K562 (cell line): ENCODE data around the gene SPEM2. TPM values are rescaled to one million over a fixed set of nuclear protein-coding genes. Genes with fewer than 3 reads are reported as not detected.

Source experiments
- ATF1 ChIP-seq, 2 experiments: fragments of 450-650 bp in 1 of 2; IDR thresholded peaks; 2 replicates each; pipeline ENCODE4 v1.6.1; 2016; ENCODE audit warnings: missing compliant biosample characterization in 1 of 2, missing genetic modification characterization in 1 of 2
- BHLHE40 ChIP-seq: IDR thresholded peaks from 2 replicates; pipeline ENCODE4 v1.6.1; 2011; ENCODE audit warnings: low read length, improper control_type of control experiment
- CBX3 ChIP-seq, 2 experiments: IDR thresholded peaks; 1 replicate in 1 of 2; 2 replicates in 1 of 2; pipeline ENCODE4 v1.6.1; 2012; ENCODE audit warnings: inconsistent platforms in 2 of 2, low read length in 2 of 2, borderline replicate concordance in 1 of 2, control low read depth in 1 of 2
- CXXC5 ChIP-seq: fragments of 250-450 bp; sonication (Bioruptor Pico); IDR thresholded peaks from 2 replicates; pipeline ENCODE4 v1.8.0; 2022; ENCODE audit warnings: inconsistent platforms, mild to moderate bottlenecking, moderate library complexity
- GABPB1 ChIP-seq: sonication (generic); formaldehyde crosslinking; IDR thresholded peaks from 2 replicates; pipeline ENCODE4 v1.8.0; 2022; ENCODE audit warnings: mild to moderate bottlenecking, missing genetic modification reagents
- GTF2A2 ChIP-seq: IDR thresholded peaks from 2 replicates; pipeline ENCODE4 v1.6.1; 2016; ENCODE audit warnings: mild to moderate bottlenecking, missing genetic modification characterization, missing compliant biosample characterization
- HDAC6 ChIP-seq: IDR thresholded peaks from 2 replicates; pipeline ENCODE4 v1.6.1; 2012; ENCODE audit warnings: low read depth, mild to moderate bottlenecking, control low read depth, inconsistent platforms, low read length, moderate library complexity
- ILK ChIP-seq: fragments of 450-650 bp; IDR thresholded peaks from 2 replicates; pipeline ENCODE4 v1.6.1; 2016; ENCODE audit warnings: missing genetic modification characterization, low read depth, mild to moderate bottlenecking, missing compliant biosample characterization, moderate library complexity, borderline replicate concordance
- L3MBTL2 ChIP-seq: fragments of 450-650 bp; IDR thresholded peaks from 2 replicates; pipeline ENCODE4 v1.6.1; 2016; ENCODE audit warnings: mild to moderate bottlenecking, moderate library complexity
- MBD2 ChIP-seq: sonication (generic); IDR thresholded peaks from 2 replicates; pipeline ENCODE4 v1.6.1; 2016; ENCODE audit warnings: low read depth, borderline replicate concordance
- MLX ChIP-seq, 2 experiments: fragments of 450-650 bp in 1 of 2; sonication (generic) in 1 of 2; formaldehyde crosslinking; conservative IDR thresholded peaks; 2 replicates each; pipeline versions ENCODE4 v1.4.0 to v1.8.1; 2020 to 2022; ENCODE audit warnings: mild to moderate bottlenecking in 1 of 2, missing genetic modification reagents in 1 of 2
- MNT ChIP-seq, 2 experiments: fragments of 450-650 bp; conservative IDR thresholded peaks; 2 replicates each; pipeline ENCODE4 v1.6.1; 2017; ENCODE audit warnings: mild to moderate bottlenecking in 2 of 2, moderate library complexity in 2 of 2
- NFXL1 ChIP-seq: fragments of 450-650 bp; formaldehyde crosslinking; IDR thresholded peaks from 2 replicates; pipeline ENCODE4 v1.4.0; 2021; ENCODE audit warnings: mild to moderate bottlenecking
- PML ChIP-seq: IDR thresholded peaks from 2 replicates; pipeline ENCODE4 v1.6.1; 2012; ENCODE audit warnings: low read length, inconsistent platforms
- RAD51 ChIP-seq: fragments of 450-650 bp; IDR thresholded peaks from 2 replicates; pipeline ENCODE4 v1.7.1; 2016; ENCODE audit warnings: low read depth, mild to moderate bottlenecking, borderline replicate concordance
- SMARCA4 ChIP-seq: fragments of 450-650 bp; IDR thresholded peaks from 2 replicates; pipeline ENCODE4 v1.6.1; 2016
- SRSF9 ChIP-seq: fragments of 200-400 bp; formaldehyde crosslinking; IDR thresholded peaks from 2 replicates; pipeline ENCODE4 v1.6.1; 2017; ENCODE audit warnings: low read depth, low read length, borderline replicate concordance
- ZBTB2 ChIP-seq: fragments of 450-650 bp; IDR thresholded peaks from 2 replicates; pipeline ENCODE4 v1.6.1; 2016; ENCODE audit warnings: antibody characterized with exemption
- ZBTB8A ChIP-seq: fragments of 450-650 bp; IDR thresholded peaks from 2 replicates; pipeline ENCODE4 v1.6.1; 2018; ENCODE audit warnings: mild to moderate bottlenecking, moderate library complexity; ENCODE audit not compliant: partially characterized antibody
- ZNF592 ChIP-seq: fragments of 450-650 bp; IDR thresholded peaks from 2 replicates; pipeline ENCODE4 v1.6.1; 2017; ENCODE audit warnings: antibody characterized with exemption, mild to moderate bottlenecking
- ZNF699 ChIP-seq: fragments of 250-450 bp; sonication (Bioruptor Pico); IDR thresholded peaks from 2 replicates; pipeline ENCODE4 v1.8.0; 2021; ENCODE audit warnings: mild to moderate bottlenecking, moderate library complexity; ENCODE audit not compliant: insufficient replicate concordance
- polyA plus RNA-seq, 8 experiments: library from polyadenylated mRNA; depleted of rRNA in 4 of 8; stranded (reverse) in 5 of 8; unstranded in 3 of 8; fragments of >200 nt; fragmentation: Nextera tagmentation in 2 of 8; fragmentation: Illumina TruSeq in 1 of 8; extraction: Ambion mirVana in 2 of 8; extraction: Trizol in 1 of 8; gene quantifications; 2 replicates each; pipeline versions ENCODE4 v1.2.1 to v1.2.3, GENCODE V29; 2011 to 2014; ENCODE audit warnings: inconsistent platforms in 1 of 8, missing spikeins in 1 of 8
- total RNA-seq, 7 experiments: library from RNA; depleted of rRNA in 6 of 7; stranded (reverse); fragments of >200 nt in 6 of 7; fragmentation: Illumina TruSeq in 2 of 7; extraction: Trizol in 2 of 7; gene quantifications; 2 replicates each; pipeline versions ENCODE4 v1.2.1 to v1.2.3, GENCODE V29; 2011 to 2021; ENCODE audit warnings: low replicate concordance in 1 of 7

SPEM2 gene
- total and polyA plus RNA-seq, 9 of the 15 experiments (the other 6 are each of a cell fraction or from before 2014, with no cell fraction given): not detected

GRCh38 chr17:7475764-7476422 lies 50.5 kb downstream of the SPEM2 start (continued):
- TF ChIP-seq NFXL1 (CRISPR knock-in tag) (no peak), ZBTB8A (no peak), SMARCA4 (peak; percentile 73), GTF2A2 (tag) (no peak), GABPB1 (CRISPR knock-in tag) (0 out of 2 replicates have a peak, but pooled peaks have one; percentile 47), PML (0 out of 2 replicates have a peak, but pooled peaks have one; percentile 33), ATF1 (CRISPR knock-in tag; IDR thresholded peaks at IDR 0.05) (no peak), ATF1 (tag; IDR thresholded peaks at IDR 0.05) (0 out of 2 replicates have a peak, but pooled peaks have one; percentile 30), ILK (tag) (no peak), HDAC6 (no peak), MBD2 (no peak), RAD51 (no peak), CBX3 (IDR thresholded peaks at IDR 0.05; ENCODE audit: borderline replicate concordance in 1 of 2, low read length in 2 of 2) (peak in 1 of 2 experiments; percentile 1; a peak in 1 of 3 replicates), ZNF699 (CRISPR knock-in tag) (no peak), MNT (conservative IDR thresholded peaks at IDR 0.05) (peak in 1 of 2 experiments; percentile 62; a peak in 2 of 4 replicates), MLX (CRISPR knock-in tag; conservative IDR thresholded peaks at IDR 0.05) (no peak), CXXC5 (CRISPR knock-in tag) (peak; percentile 74), L3MBTL2 (peak; percentile 79), ZNF592 (peak; percentile 45; the same call in 1 of the 2 replicates), ZBTB2 (0 out of 2 replicates have a peak, but pooled peaks have one; percentile 18), BHLHE40 (peak; percentile 97), SRSF9 (no peak)
